ENCODE data around the gene EPHA10.

The EPHA10 gene

GRCh38 chr1:37764888-37765441 is at the start of gene EPHA10:
Gene EPHA10, minus strand, starts transcription at chr1:37765120. Its CDS starts 54 bp downstream, at chr1:37765066.
- H3K4me3 ChIP-seq (ENCODE audit: low read depth, low read length) = no peak within 1 kb of the TSS
- no peak for TF ChIP-seq CTCF (IDR thresholded peaks at IDR 0.05; ENCODE audit: borderline replicate concordance, insufficient read depth, low read depth, low read length)

- no peak for TF ChIP-seq CTCF (IDR thresholded peaks at IDR 0.05; ENCODE audit: borderline replicate concordance, insufficient read depth, low read depth, low read length)
Measured at GRCh38 chr1:37814252-37814651, 49.3 kb upstream of the EPHA10 start.

GRCh38 chr1:37813529-37814145 is 48.7 kb upstream of the EPHA10 start:
- TF ChIP-seq CTCF (IDR thresholded peaks at IDR 0.05; ENCODE audit: borderline replicate concordance, insufficient read depth, low read depth, low read length) = no peak

More at GRCh38 chr1:37814252-37814651, 49.3 kb upstream of the EPHA10 start:
- no peak overlapping the region for H3K4me3 ChIP-seq (ENCODE audit: low read depth, low read length)

GRCh38 chr1:37811027-37811655 is 46.2 kb upstream of the EPHA10 start:
- H3K4me3 ChIP-seq (ENCODE audit: low read depth, low read length) = no peak overlapping the region
- TF ChIP-seq CTCF (IDR thresholded peaks at IDR 0.05; ENCODE audit: borderline replicate concordance, insufficient read depth, low read depth, low read length) = peak; percentile 93

More at GRCh38 chr1:37813529-37814145, 48.7 kb upstream of the EPHA10 start:
- no peak overlapping the region for H3K4me3 ChIP-seq (ENCODE audit: low read depth, low read length)

- no peak for TF ChIP-seq CTCF (IDR thresholded peaks at IDR 0.05; ENCODE audit: borderline replicate concordance, insufficient read depth, low read depth, low read length)
- no peak overlapping the region for H3K4me3 ChIP-seq (ENCODE audit: low read depth, low read length)
Measured at GRCh38 chr1:37809942-37810341, 45.0 kb upstream of the EPHA10 start.

GRCh38 chr1:37808369-37809319 is 43.7 kb upstream of the EPHA10 start:
- TF ChIP-seq CTCF (IDR thresholded peaks at IDR 0.05; ENCODE audit: borderline replicate concordance, insufficient read depth, low read depth, low read length) = no peak
- peak overlapping the region; percentile 84 for H3K4me3 ChIP-seq (ENCODE audit: low read depth, low read length)

All from GM12875 (cell line).